LNCaP clone FGC (cell line): ENCODE data around the gene PLEKHM2.

Experiments used
- DNase-seq: peaks from one replicate; pipeline ENCODE4 v3.0.0-alpha.2; 2011; ENCODE audit warnings: low read depth
- H3K4me3 ChIP-seq: 2 replicates; pipeline ENCODE4 v1.5.1; 2011; ENCODE audit warnings: mild to moderate bottlenecking, low read depth, low read length, control low read depth
- CTCF ChIP-seq: IDR thresholded peaks from 2 replicates; pipeline ENCODE4 v1.5.1; 2012; ENCODE audit warnings: mild to moderate bottlenecking; ENCODE audit not compliant: control insufficient read depth, insufficient read depth; ENCODE audit errors: extremely low read depth

Gene PLEKHM2

GRCh38 chr1:15667362-15667761, 16.8 kb upstream of the PLEKHM2 start:
- no peak for DNase-seq
- TF ChIP-seq CTCF = no peak

GRCh38 chr1:15668089-15668754, 15.9 kb upstream of the PLEKHM2 start:
- H3K4me3 ChIP-seq = no peak overlapping the region
- DNase-seq = no peak
- TF ChIP-seq CTCF = no peak

More at GRCh38 chr1:15667362-15667761, 16.8 kb upstream of the PLEKHM2 start:
- H3K4me3 ChIP-seq = no peak overlapping the region

GRCh38 chr1:15669074-15669473, 15.0 kb upstream of the PLEKHM2 start:
- DNase-seq = no peak
- no peak overlapping the region for H3K4me3 ChIP-seq
- TF ChIP-seq CTCF = no peak

GRCh38 chr1:15669864-15670263, 14.3 kb upstream of the PLEKHM2 start:
- DNase-seq = no peak
- no peak for TF ChIP-seq CTCF
- H3K4me3 ChIP-seq = no peak overlapping the region

GRCh38 chr1:15671430-15671829, 12.7 kb upstream of the PLEKHM2 start:
- TF ChIP-seq CTCF = no peak
- H3K4me3 ChIP-seq = no peak overlapping the region
- DNase-seq = no peak

DNA sequence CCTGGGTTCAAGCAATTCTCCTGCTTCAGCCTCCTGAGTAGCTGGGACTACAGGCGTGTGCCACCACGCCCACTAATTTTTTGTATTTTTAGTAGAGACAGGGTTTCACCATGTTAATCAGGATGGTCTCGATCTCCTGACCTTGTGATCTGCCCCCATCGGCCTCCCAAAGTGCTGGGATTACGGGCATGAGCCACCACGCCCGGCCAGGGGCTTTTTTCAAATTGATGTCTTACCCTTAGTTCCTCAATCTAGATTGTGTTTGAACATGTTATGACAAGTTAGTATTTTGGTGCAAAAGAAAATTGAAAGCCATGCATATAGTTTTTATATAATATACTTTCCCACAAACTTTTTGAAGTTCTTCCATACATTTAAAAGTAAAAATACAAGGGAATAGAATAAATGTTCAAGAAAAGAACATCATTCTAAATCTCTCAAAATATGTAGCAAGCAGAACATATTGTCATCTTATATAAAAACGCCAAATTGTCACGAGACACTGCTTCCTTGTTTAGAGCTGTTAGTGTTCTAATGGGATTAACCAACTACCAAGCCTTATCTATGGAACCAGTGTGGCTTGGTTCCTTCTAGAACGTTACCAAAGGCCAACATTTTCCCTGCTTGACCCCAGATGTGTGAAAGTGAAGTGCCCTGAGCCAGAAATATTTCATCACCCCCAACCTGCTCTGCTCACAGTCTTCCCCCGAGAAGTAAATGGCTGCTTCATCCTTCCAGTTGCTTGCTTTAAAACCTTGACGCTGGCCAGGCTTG, 9.5 kb upstream of the PLEKHM2 start:
- no peak for TF ChIP-seq CTCF
- no peak overlapping the region for H3K4me3 ChIP-seq

More for the DNA sequence above, 9.5 kb upstream of the PLEKHM2 start:
- no peak for DNase-seq
